Activated CD4-positive, CD25-positive, alpha-beta regulatory T cell treated with anti-CD3 and anti-CD28 coated beads, Interleukin-2, amount 50 U/mL, for 24 hours (primary cell): ENCODE results near the gene MAGED1.

Experiments
- ATAC-seq, 2 donors: fragments of 150-1000 bp; cut with Tn5 transposase; one replicate each; pipeline ENCODE4 v1.10.0; 2021; ENCODE audit warnings: mild to moderate bottlenecking in 1 of 2, moderate library complexity in 1 of 2

The MAGED1 gene

GRCh38 chrX:51892921-51893745 lies at the start of gene MAGED1:
Gene MAGED1, plus strand, starts transcription at chrX:51893623. Its CDS starts 682 bp downstream, at chrX:51894305.
- ATAC-seq = peak; percentile 88 to 94

- ATAC-seq = no peak
These were observed 46.0 kb upstream of the MAGED1 start for GRCh38 chrX:51847463-51847862.

GRCh38 chrX:51851507-51852085 lies 41.8 kb upstream of the MAGED1 start:
- peak; percentile 41 to 62 for ATAC-seq

GRCh38 chrX:51852096-51852495 lies 41.3 kb upstream of the MAGED1 start:
- no peak for ATAC-seq

GRCh38 chrX:51852621-51853020 lies 40.8 kb upstream of the MAGED1 start:
- no peak for ATAC-seq

GRCh38 chrX:51853251-51853650 lies 40.2 kb upstream of the MAGED1 start:
- no peak for ATAC-seq

- no peak for ATAC-seq
These were observed 37.7 kb upstream of the MAGED1 start for GRCh38 chrX:51855698-51856097.

- ATAC-seq = no peak
These were observed 36.2 kb upstream of the MAGED1 start for GRCh38 chrX:51857159-51857733.

- ATAC-seq = no peak
These were observed 32.7 kb upstream of the MAGED1 start for GRCh38 chrX:51860679-51861078.

- no peak for ATAC-seq
These were observed 30.5 kb upstream of the MAGED1 start for GRCh38 chrX:51862920-51863319.

- no peak for ATAC-seq
These were observed 27.2 kb upstream of the MAGED1 start for GRCh38 chrX:51866210-51866609.

- no peak for ATAC-seq
These were observed 25.8 kb upstream of the MAGED1 start for GRCh38 chrX:51867626-51868025.

GRCh38 chrX:51870354-51870753 lies 23.1 kb upstream of the MAGED1 start:
- ATAC-seq = no peak

- no peak for ATAC-seq
These were observed 19.3 kb upstream of the MAGED1 start for GRCh38 chrX:51874123-51874522.

- no peak for ATAC-seq
These were observed 17.0 kb upstream of the MAGED1 start for GRCh38 chrX:51876441-51876840.

- ATAC-seq = no peak
These were observed 15.4 kb upstream of the MAGED1 start for GRCh38 chrX:51878056-51878455.

- no peak for ATAC-seq
These were observed 3.6 kb upstream of the MAGED1 start for GRCh38 chrX:51889851-51890250.

- ATAC-seq = no peak
These were observed 2.2 kb upstream of the MAGED1 start for GRCh38 chrX:51891245-51891644.

GRCh38 chrX:51891821-51892551 lies 1.4 kb upstream of the MAGED1 start:
- ATAC-seq = no peak

- no peak for ATAC-seq
These were observed 691 bp downstream of the MAGED1 start for GRCh38 chrX:51893931-51894696.

- ATAC-seq = no peak
These were observed 1.4 kb downstream of the MAGED1 start for GRCh38 chrX:51894697-51895336.

- ATAC-seq = no peak
These were observed 3.2 kb downstream of the MAGED1 start for GRCh38 chrX:51896626-51897025.
